Activated T-cell treated with anti-CD3 and anti-CD28 coated beads for 24 hours (primary cell): ENCODE data around the gene LAMA2.

Experiments
- DNase-seq: peaks from one replicate; pipeline ENCODE4 v3.0.0-alpha.2; 2020; ENCODE audit warnings: low read depth

LAMA2 gene

GRCh38 chr6:129534926-129535325 is 652.0 kb downstream of the LAMA2 start:
- DNase-seq: no peak

- DNase-seq: no peak
Observed at GRCh38 chr6:129536271-129536670, 653.3 kb downstream of the LAMA2 start.

- no peak for DNase-seq
Observed at GRCh38 chr6:129539032-129539431, 656.1 kb downstream of the LAMA2 start.

- no peak for DNase-seq
Observed at GRCh38 chr6:129542705-129543104, 659.8 kb downstream of the LAMA2 start.

GRCh38 chr6:129543981-129544380 is 661.0 kb downstream of the LAMA2 start:
- DNase-seq: no peak

- no peak for DNase-seq
Observed at GRCh38 chr6:129544892-129545612, 662.1 kb downstream of the LAMA2 start.

- no peak for DNase-seq
Observed at GRCh38 chr6:129546702-129547101, 663.8 kb downstream of the LAMA2 start.

GRCh38 chr6:129551486-129551885 is 668.5 kb downstream of the LAMA2 start:
- no peak for DNase-seq

GRCh38 chr6:129552413-129552812 is 669.5 kb downstream of the LAMA2 start:
- DNase-seq: no peak

GRCh38 chr6:129555206-129555832 is 672.4 kb downstream of the LAMA2 start:
- no peak for DNase-seq

GRCh38 chr6:129558248-129558647 is 675.3 kb downstream of the LAMA2 start:
- DNase-seq: no peak

GRCh38 chr6:129565366-129565765 is 682.4 kb downstream of the LAMA2 start:
- no peak for DNase-seq

- no peak for DNase-seq
Observed at GRCh38 chr6:129565811-129566210, 682.9 kb downstream of the LAMA2 start.
